ENCODE measurements around the gene MATN4. TPM values are rescaled to one million over a fixed set of nuclear protein-coding genes. Genes with fewer than 3 reads are reported as not detected.

MATN4 gene
- total RNA-seq, 1 donor from 2014 or later, result 1.2 TPM

- Mint-ChIP-seq H3K9me3 (peaks cover 4% of the 10 kb centered on the region), H3K27me3 (peaks cover 14% of the 10 kb centered on the region), H3K27ac (no peak overlapping the region), H3K4me1 (peaks cover 38% of the 10 kb centered on the region), H3K36me3 (ENCODE audit: low read depth) (peaks cover 3% of the 10 kb centered on the region), H3K4me3 (no peak overlapping the region)
- intact Hi-C loops (cut with micrococcal nuclease), result loop anchor here (10.0 kb wide), 1 partner anchor 351 kb away; the partner anchor contains the start of genes STK4 and TOMM34
- DNase-seq, result no peak
These were observed 7.6 kb upstream of the MATN4 start for GRCh38 chr20:45315672-45316071.

- Mint-ChIP-seq H3K27ac (no peak overlapping the region), H3K9me3 (peaks cover 2% of the 10 kb centered on the region), H3K27me3 (peaks cover 17% of the 10 kb centered on the region), H3K4me1 (peaks cover 29% of the 10 kb centered on the region), H3K36me3 (ENCODE audit: low read depth) (peaks cover 6% of the 10 kb centered on the region), H3K4me3 (no peak overlapping the region)
- intact Hi-C loops (cut with micrococcal nuclease), result loop anchor here (10.0 kb wide), 1 partner anchor 349 kb away; the partner anchor contains the start of genes STK4 and TOMM34
- DNase-seq, result no peak
These were observed 5.8 kb upstream of the MATN4 start for GRCh38 chr20:45313943-45314342.

GRCh38 chr20:45313065-45313695 lies 5.1 kb upstream of the MATN4 start:
- intact Hi-C loops (cut with micrococcal nuclease), result loop anchor here (10.0 kb wide), 1 partner anchor 348 kb away; the partner anchor contains the start of genes STK4 and TOMM34
- Mint-ChIP-seq H3K27me3 (peaks cover 17% of the 10 kb centered on the region), H3K36me3 (ENCODE audit: low read depth) (peaks cover 6% of the 10 kb centered on the region), H3K9me3 (no peaks in the 10 kb centered on the region), H3K4me1 (peaks cover 22% of the 10 kb centered on the region), H3K27ac (no peak overlapping the region), H3K4me3 (no peak overlapping the region)
- no peak for DNase-seq

- Mint-ChIP-seq H3K36me3 (ENCODE audit: low read depth) (peaks cover 6% of the 10 kb centered on the region), H3K27ac (no peak overlapping the region), H3K4me3 (no peak overlapping the region), H3K9me3 (no peaks in the 10 kb centered on the region), H3K4me1 (peaks cover 13% of the 10 kb centered on the region), H3K27me3 (peaks cover 18% of the 10 kb centered on the region)
- no peak for DNase-seq
- intact Hi-C loops (cut with micrococcal nuclease), result loop anchor here (10.0 kb wide), 1 partner anchor 347 kb away; the partner anchor contains the start of genes STK4 and TOMM34
These were observed 4.1 kb upstream of the MATN4 start for GRCh38 chr20:45312241-45312640.

GRCh38 chr20:45311589-45312211 lies 3.6 kb upstream of the MATN4 start:
- peaks cover 15% of the 10 kb centered on the region for H3K27me3 Mint-ChIP-seq
- no peaks in the 10 kb centered on the region for H3K9me3 Mint-ChIP-seq
- no peak overlapping the region for H3K4me3 Mint-ChIP-seq
- no peak overlapping the region for H3K27ac Mint-ChIP-seq
- peaks cover 3% of the 10 kb centered on the region for H3K36me3 Mint-ChIP-seq (ENCODE audit: low read depth)
- H3K4me1 Mint-ChIP-seq, result peaks cover 10% of the 10 kb centered on the region
- peak; percentile 91 for DNase-seq
- intact Hi-C loops (cut with micrococcal nuclease), result loop anchor here (10.0 kb wide), 1 partner anchor 347 kb away; the partner anchor contains the start of genes STK4 and TOMM34

- peaks cover 3% of the 10 kb centered on the region for H3K36me3 Mint-ChIP-seq (ENCODE audit: low read depth)
- intact Hi-C loops (cut with micrococcal nuclease), result no loop called here
- no peaks in the 10 kb centered on the region for H3K9me3 Mint-ChIP-seq
- H3K4me3 Mint-ChIP-seq, result no peak overlapping the region
- no peak for DNase-seq
- peaks cover 7% of the 10 kb centered on the region for H3K4me1 Mint-ChIP-seq
- no peak overlapping the region for H3K27ac Mint-ChIP-seq
- H3K27me3 Mint-ChIP-seq, result peaks cover 13% of the 10 kb centered on the region
These were observed 976 bp upstream of the MATN4 start for GRCh38 chr20:45309075-45309474.

GRCh38 chr20:45307076-45307640 lies 941 bp downstream of the MATN4 start:
- peaks cover 16% of the 10 kb centered on the region for H3K27me3 Mint-ChIP-seq
- peaks cover 20% of the 10 kb centered on the region for H3K4me1 Mint-ChIP-seq
- no peaks in the 10 kb centered on the region for H3K9me3 Mint-ChIP-seq
- H3K36me3 Mint-ChIP-seq (ENCODE audit: low read depth), result peaks cover 8% of the 10 kb centered on the region
- intact Hi-C loops (cut with micrococcal nuclease), result no loop called here
- no peak overlapping the region for H3K27ac Mint-ChIP-seq
- H3K4me3 Mint-ChIP-seq, result no peak overlapping the region
- DNase-seq, result no peak

- intact Hi-C loops (cut with micrococcal nuclease), result no loop called here
- DNase-seq, result peak; percentile 86
- peaks cover 27% of the 10 kb centered on the region for H3K4me1 Mint-ChIP-seq
- peaks cover 8% of the 10 kb centered on the region for H3K36me3 Mint-ChIP-seq (ENCODE audit: low read depth)
- no peak within 1 kb of the TSS for H3K4me3 Mint-ChIP-seq
- no peaks in the 10 kb centered on the region for H3K9me3 Mint-ChIP-seq
- no peak within 1 kb of the TSS for H3K27ac Mint-ChIP-seq
- H3K27me3 Mint-ChIP-seq, result peaks cover 16% of the 10 kb centered on the region
These were observed 1.6 kb downstream of the MATN4 start, which contains the start of gene RBPJL for GRCh38 chr20:45306431-45306982. Gene RBPJL (plus strand): TSS chr20:45306840. CDS start chr20:45306923, 83 bp downstream.

- Mint-ChIP-seq H3K4me1 (peaks cover 27% of the 10 kb centered on the region), H3K9me3 (no peaks in the 10 kb centered on the region), H3K27me3 (peaks cover 16% of the 10 kb centered on the region), H3K4me3 (no peak overlapping the region), H3K27ac (no peak overlapping the region), H3K36me3 (ENCODE audit: low read depth) (peaks cover 8% of the 10 kb centered on the region)
- DNase-seq, result no peak
- intact Hi-C loops (cut with micrococcal nuclease), result no loop called here
These were observed 2.8 kb downstream of the MATN4 start for GRCh38 chr20:45305262-45305661.

- DNase-seq, result no peak
- Mint-ChIP-seq H3K27me3 (peaks cover 13% of the 10 kb centered on the region), H3K4me1 (peaks cover 30% of the 10 kb centered on the region), H3K27ac (no peak overlapping the region), H3K36me3 (ENCODE audit: low read depth) (peaks cover 5% of the 10 kb centered on the region), H3K4me3 (no peak overlapping the region), H3K9me3 (no peaks in the 10 kb centered on the region)
- intact Hi-C loops (cut with micrococcal nuclease), result loop anchor here (5.0 kb wide), 1 partner anchor 448 kb away; no protein-coding TSS in a partner anchor
These were observed 3.6 kb downstream of the MATN4 start for GRCh38 chr20:45304464-45304999.

GRCh38 chr20:45303586-45304463 lies 4.3 kb downstream of the MATN4 start:
- peak overlapping the region; percentile 18 for H3K4me3 Mint-ChIP-seq
- no peaks in the 10 kb centered on the region for H3K9me3 Mint-ChIP-seq
- DNase-seq, result no peak
- peak overlapping the region; percentile 60 for H3K27ac Mint-ChIP-seq
- H3K4me1 Mint-ChIP-seq, result peaks cover 31% of the 10 kb centered on the region
- peaks cover 5% of the 10 kb centered on the region for H3K36me3 Mint-ChIP-seq (ENCODE audit: low read depth)
- peaks cover 15% of the 10 kb centered on the region for H3K27me3 Mint-ChIP-seq
- intact Hi-C loops (cut with micrococcal nuclease), result loop anchor here (5.0 kb wide), 1 partner anchor 448 kb away; no protein-coding TSS in a partner anchor

GRCh38 chr20:45301824-45302271 lies 6.3 kb downstream of the MATN4 start:
- no peak for DNase-seq
- H3K4me3 Mint-ChIP-seq, result peak overlapping the region; percentile 15
- peaks cover 31% of the 10 kb centered on the region for H3K4me1 Mint-ChIP-seq
- peaks cover 11% of the 10 kb centered on the region for H3K27me3 Mint-ChIP-seq
- intact Hi-C loops (cut with micrococcal nuclease), result loop anchor here (1.0 to 5.0 kb wide), 2 partner anchors 11 to 450 kb away; no protein-coding TSS in a partner anchor
- H3K36me3 Mint-ChIP-seq (ENCODE audit: low read depth), result peaks cover 5% of the 10 kb centered on the region
- no peaks in the 10 kb centered on the region for H3K9me3 Mint-ChIP-seq
- peak overlapping the region; percentile 60 for H3K27ac Mint-ChIP-seq

Data from activated CD4-positive, alpha-beta T cell treated with anti-CD3 and anti-CD28 coated beads, Interleukin-2, amount 10 ng/mL, durations not matched to agents 24 days and 14 days (primary cell).